Measurements from ENCODE around the gene S1PR5. TPM values are rescaled to one million over a fixed set of nuclear protein-coding genes. Genes with fewer than 3 reads are reported as not detected.

The S1PR5 gene
- polyA plus RNA-seq, 1 donor (not counting 4 experiments of a cell fraction or from before 2014, with no cell fraction given) = 10.5 TPM

- Histone ChIP-seq H3K4me3 (ENCODE audit: control insufficient read depth in 2 of 3, extremely low read depth in 1 of 3, insufficient read depth in 2 of 3, low read depth in 1 of 3, low read length in 3 of 3) (no peak overlapping the region), H3K27ac (ENCODE audit: control insufficient read depth, insufficient read depth, low read length) (no peak overlapping the region), H3K9me1 (ENCODE audit: control insufficient read depth, extremely low read depth, insufficient read depth, low read length) (no peaks in the 10 kb centered on the region), H2AFZ (ENCODE audit: control insufficient read depth, low read length) (no peak overlapping the region), H4K20me1 (ENCODE audit: control insufficient read depth, extremely low read depth, insufficient read depth, low read length) (peaks cover 13% of the 10 kb centered on the region), H3K4me2 (ENCODE audit: control insufficient read depth, extremely low read depth, insufficient read depth, low read depth, low read length) (no peak overlapping the region), H3K27me3 (ENCODE audit: control insufficient read depth, extremely low read depth, insufficient read depth, low read length) (no peaks in the 10 kb centered on the region), H3K36me3 (ENCODE audit: control insufficient read depth in 2 of 2, extremely low read depth in 1 of 2, insufficient read depth in 2 of 2, low read length in 2 of 2) (peaks cover 31 to 40% of the 10 kb centered on the region in 2 experiments), H3K4me1 (ENCODE audit: control insufficient read depth, extremely low read depth, insufficient read depth, low read length) (peaks cover 23% of the 10 kb centered on the region), H3K9me3 (ENCODE audit: control insufficient read depth, low read depth, low read length) (no peaks in the 10 kb centered on the region), H3K79me2 (ENCODE audit: control insufficient read depth, insufficient read depth, low read length) (peaks cover 2% of the 10 kb centered on the region), H3K9ac (ENCODE audit: control insufficient read depth, extremely low read depth, insufficient read depth, low read length) (no peak overlapping the region)
- dilution Hi-C loops (cut with MboI; ENCODE audit: extremely low pct_ligation_motif_present, low sequenced_read_pairs) = no loop called here
- TF ChIP-seq CTCF (optimal IDR thresholded peaks at IDR 0.05 in 1 of 3, IDR thresholded peaks at IDR 0.05 in 1 of 3, conservative IDR thresholded peaks at IDR 0.05 in 1 of 3; ENCODE audit: extremely low read depth in 1 of 3, insufficient read depth in 2 of 3, low read length in 3 of 3) (no peak), EZH2 (IDR thresholded peaks at IDR 0.05; ENCODE audit: low read length) (no peak)
- DNase-seq (ENCODE audit: low read depth, low spot score) (no peak), FAIRE-seq (no peak)
These were observed 33.1 kb upstream of the S1PR5 start for GRCh38 chr19:10550336-10550735.

GRCh38 chr19:10549733-10550132 lies 32.5 kb upstream of the S1PR5 start:
- H2AFZ ChIP-seq (ENCODE audit: control insufficient read depth, low read length) = no peak overlapping the region
- no peak overlapping the region for H3K27ac ChIP-seq (ENCODE audit: control insufficient read depth, insufficient read depth, low read length)
- peaks cover 4% of the 10 kb centered on the region for H3K79me2 ChIP-seq (ENCODE audit: control insufficient read depth, insufficient read depth, low read length)
- H3K27me3 ChIP-seq (ENCODE audit: control insufficient read depth, extremely low read depth, insufficient read depth, low read length) = no peaks in the 10 kb centered on the region
- TF ChIP-seq EZH2 (IDR thresholded peaks at IDR 0.05; ENCODE audit: low read length) (no peak), CTCF (optimal IDR thresholded peaks at IDR 0.05 in 1 of 3, IDR thresholded peaks at IDR 0.05 in 1 of 3, conservative IDR thresholded peaks at IDR 0.05 in 1 of 3; ENCODE audit: extremely low read depth in 1 of 3, insufficient read depth in 2 of 3, low read length in 3 of 3) (no peak)
- H3K4me1 ChIP-seq (ENCODE audit: control insufficient read depth, extremely low read depth, insufficient read depth, low read length) = peaks cover 19% of the 10 kb centered on the region
- H3K9me3 ChIP-seq (ENCODE audit: control insufficient read depth, low read depth, low read length) = no peaks in the 10 kb centered on the region
- FAIRE-seq (no peak), DNase-seq (ENCODE audit: low read depth, low spot score) (no peak)
- no peak overlapping the region for H3K4me3 ChIP-seq (ENCODE audit: control insufficient read depth in 2 of 3, extremely low read depth in 1 of 3, insufficient read depth in 2 of 3, low read depth in 1 of 3, low read length in 3 of 3)
- no peaks in the 10 kb centered on the region for H3K9me1 ChIP-seq (ENCODE audit: control insufficient read depth, extremely low read depth, insufficient read depth, low read length)
- peaks cover 10% of the 10 kb centered on the region for H4K20me1 ChIP-seq (ENCODE audit: control insufficient read depth, extremely low read depth, insufficient read depth, low read length)
- H3K36me3 ChIP-seq (ENCODE audit: control insufficient read depth in 2 of 2, extremely low read depth in 1 of 2, insufficient read depth in 2 of 2, low read length in 2 of 2) = peaks cover 31 to 38% of the 10 kb centered on the region in 2 experiments
- no peak overlapping the region for H3K9ac ChIP-seq (ENCODE audit: control insufficient read depth, extremely low read depth, insufficient read depth, low read length)
- dilution Hi-C loops (cut with MboI; ENCODE audit: extremely low pct_ligation_motif_present, low sequenced_read_pairs) = no loop called here
- H3K4me2 ChIP-seq (ENCODE audit: control insufficient read depth, extremely low read depth, insufficient read depth, low read depth, low read length) = no peak overlapping the region
